ENCODE data around the gene AP2S1. TPM values are rescaled to one million over a fixed set of nuclear protein-coding genes. Genes with fewer than 3 reads are reported as not detected.

Gene AP2S1
- total and polyA plus RNA-seq, 2 experiments from 2014 or later: 140 to 299 TPM

DNA sequence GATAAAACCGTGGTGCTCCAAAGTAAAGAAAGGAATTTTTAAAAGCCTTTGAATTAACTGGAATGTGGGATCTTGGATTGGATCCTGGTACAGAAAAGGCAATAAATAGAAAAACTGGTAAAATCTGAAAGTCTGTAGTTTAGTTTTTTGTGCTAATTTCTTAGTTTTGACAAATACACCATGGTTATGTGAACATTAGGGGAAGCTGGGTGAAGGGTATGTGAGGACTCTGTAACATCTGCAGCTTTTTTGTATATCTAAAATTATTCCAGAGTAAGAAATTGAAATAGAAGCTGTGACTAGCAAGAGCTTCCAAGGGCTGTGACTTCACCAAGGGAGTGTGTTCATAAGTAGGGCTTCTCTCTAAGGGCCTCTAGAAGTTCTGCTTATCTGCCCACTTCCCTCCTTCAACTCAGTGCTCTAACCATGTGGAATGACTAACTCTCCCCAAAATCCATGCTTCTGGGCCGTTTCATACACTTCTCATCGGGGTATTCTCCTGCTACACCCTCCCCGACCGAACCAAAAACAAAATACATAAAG is 36.7 kb upstream of the AP2S1 start:
- ATAC-seq (no peak), DNase-seq (ENCODE audit: low spot score) (no peak)
- H3K4me3 Mint-ChIP-seq: no peak overlapping the region
- H3K27ac Mint-ChIP-seq: no peak overlapping the region; the same call in 1 of the 2 replicates
- H3K9me3 Mint-ChIP-seq: no peaks in the 10 kb centered on the region; the same call in 2 of the 3 replicates
- peaks cover 98% of the 10 kb centered on the region for H3K79me2 ChIP-seq (replicated peaks; ENCODE audit: insufficient read depth)
- no peak overlapping the region for H3K4me2 ChIP-seq
- H3K27me3 Mint-ChIP-seq (ENCODE audit: insufficient read depth, low read depth, poor library complexity): no peaks in the 10 kb centered on the region
- 0 out of 3 replicates have a peak, but pooled peaks cover 2% of the 10 kb centered on the region for H3K36me3 Mint-ChIP-seq (ENCODE audit: low read depth)
- H3K27ac ChIP-seq (ENCODE audit: low read depth): no peak overlapping the region
- H3K4me3 ChIP-seq: no peak overlapping the region
- H3K4me1 ChIP-seq (ENCODE audit: insufficient read depth): no peaks in the 10 kb centered on the region
- no peak for TF ChIP-seq CREB1 (CRISPR knock-in tag; IDR thresholded peaks at IDR 0.05; ENCODE audit: low read depth)
- no peak for TF ChIP-seq EZH2 (IDR thresholded peaks at IDR 0.05; ENCODE audit: low read depth, unreplicated experiment)
- no peak for TF ChIP-seq EZH2phosphoT487 (IDR thresholded peaks at IDR 0.05; ENCODE audit: unreplicated experiment)
- TF ChIP-seq, protein P1, sequence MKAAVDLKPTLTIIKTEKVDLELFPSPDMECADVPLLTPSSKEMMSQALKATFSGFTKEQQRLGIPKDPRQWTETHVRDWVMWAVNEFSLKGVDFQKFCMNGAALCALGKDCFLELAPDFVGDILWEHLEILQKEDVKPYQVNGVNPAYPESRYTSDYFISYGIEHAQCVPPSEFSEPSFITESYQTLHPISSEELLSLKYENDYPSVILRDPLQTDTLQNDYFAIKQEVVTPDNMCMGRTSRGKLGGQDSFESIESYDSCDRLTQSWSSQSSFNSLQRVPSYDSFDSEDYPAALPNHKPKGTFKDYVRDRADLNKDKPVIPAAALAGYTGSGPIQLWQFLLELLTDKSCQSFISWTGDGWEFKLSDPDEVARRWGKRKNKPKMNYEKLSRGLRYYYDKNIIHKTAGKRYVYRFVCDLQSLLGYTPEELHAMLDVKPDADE (IDR thresholded peaks at IDR 0.05): no peak
- TF ChIP-seq POLR2AphosphoS5 (IDR thresholded peaks at IDR 0.05; ENCODE audit: low read depth): no peak
- TF ChIP-seq, protein P2, sequence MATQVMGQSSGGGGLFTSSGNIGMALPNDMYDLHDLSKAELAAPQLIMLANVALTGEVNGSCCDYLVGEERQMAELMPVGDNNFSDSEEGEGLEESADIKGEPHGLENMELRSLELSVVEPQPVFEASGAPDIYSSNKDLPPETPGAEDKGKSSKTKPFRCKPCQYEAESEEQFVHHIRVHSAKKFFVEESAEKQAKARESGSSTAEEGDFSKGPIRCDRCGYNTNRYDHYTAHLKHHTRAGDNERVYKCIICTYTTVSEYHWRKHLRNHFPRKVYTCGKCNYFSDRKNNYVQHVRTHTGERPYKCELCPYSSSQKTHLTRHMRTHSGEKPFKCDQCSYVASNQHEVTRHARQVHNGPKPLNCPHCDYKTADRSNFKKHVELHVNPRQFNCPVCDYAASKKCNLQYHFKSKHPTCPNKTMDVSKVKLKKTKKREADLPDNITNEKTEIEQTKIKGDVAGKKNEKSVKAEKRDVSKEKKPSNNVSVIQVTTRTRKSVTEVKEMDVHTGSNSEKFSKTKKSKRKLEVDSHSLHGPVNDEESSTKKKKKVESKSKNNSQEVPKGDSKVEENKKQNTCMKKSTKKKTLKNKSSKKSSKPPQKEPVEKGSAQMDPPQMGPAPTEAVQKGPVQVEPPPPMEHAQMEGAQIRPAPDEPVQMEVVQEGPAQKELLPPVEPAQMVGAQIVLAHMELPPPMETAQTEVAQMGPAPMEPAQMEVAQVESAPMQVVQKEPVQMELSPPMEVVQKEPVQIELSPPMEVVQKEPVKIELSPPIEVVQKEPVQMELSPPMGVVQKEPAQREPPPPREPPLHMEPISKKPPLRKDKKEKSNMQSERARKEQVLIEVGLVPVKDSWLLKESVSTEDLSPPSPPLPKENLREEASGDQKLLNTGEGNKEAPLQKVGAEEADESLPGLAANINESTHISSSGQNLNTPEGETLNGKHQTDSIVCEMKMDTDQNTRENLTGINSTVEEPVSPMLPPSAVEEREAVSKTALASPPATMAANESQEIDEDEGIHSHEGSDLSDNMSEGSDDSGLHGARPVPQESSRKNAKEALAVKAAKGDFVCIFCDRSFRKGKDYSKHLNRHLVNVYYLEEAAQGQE (IDR thresholded peaks at IDR 0.05; ENCODE audit: unreplicated experiment): no peak
- TF ChIP-seq ZNF114 (CRISPR knock-in tag; IDR thresholded peaks at IDR 0.05): no peak
- TF ChIP-seq, protein P3, sequence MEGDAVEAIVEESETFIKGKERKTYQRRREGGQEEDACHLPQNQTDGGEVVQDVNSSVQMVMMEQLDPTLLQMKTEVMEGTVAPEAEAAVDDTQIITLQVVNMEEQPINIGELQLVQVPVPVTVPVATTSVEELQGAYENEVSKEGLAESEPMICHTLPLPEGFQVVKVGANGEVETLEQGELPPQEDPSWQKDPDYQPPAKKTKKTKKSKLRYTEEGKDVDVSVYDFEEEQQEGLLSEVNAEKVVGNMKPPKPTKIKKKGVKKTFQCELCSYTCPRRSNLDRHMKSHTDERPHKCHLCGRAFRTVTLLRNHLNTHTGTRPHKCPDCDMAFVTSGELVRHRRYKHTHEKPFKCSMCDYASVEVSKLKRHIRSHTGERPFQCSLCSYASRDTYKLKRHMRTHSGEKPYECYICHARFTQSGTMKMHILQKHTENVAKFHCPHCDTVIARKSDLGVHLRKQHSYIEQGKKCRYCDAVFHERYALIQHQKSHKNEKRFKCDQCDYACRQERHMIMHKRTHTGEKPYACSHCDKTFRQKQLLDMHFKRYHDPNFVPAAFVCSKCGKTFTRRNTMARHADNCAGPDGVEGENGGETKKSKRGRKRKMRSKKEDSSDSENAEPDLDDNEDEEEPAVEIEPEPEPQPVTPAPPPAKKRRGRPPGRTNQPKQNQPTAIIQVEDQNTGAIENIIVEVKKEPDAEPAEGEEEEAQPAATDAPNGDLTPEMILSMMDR (conservative IDR thresholded peaks at IDR 0.05; ENCODE audit: low read depth in 2 of 2): no peak
- no peak for TF ChIP-seq JUNB (IDR thresholded peaks at IDR 0.05; ENCODE audit: unreplicated experiment)
- peaks cover 38% of the 10 kb centered on the region for H4K20me1 ChIP-seq (replicated peaks; ENCODE audit: insufficient read depth)
- H3K27me3 ChIP-seq (ENCODE audit: insufficient read depth): no peaks in the 10 kb centered on the region
- peaks cover 14% of the 10 kb centered on the region for H3K4me1 Mint-ChIP-seq
- no peaks in the 10 kb centered on the region for H3F3A ChIP-seq (replicated peaks; ENCODE audit: low read depth)
- H2AFZ ChIP-seq: no peak overlapping the region
- H3K9me2 ChIP-seq (ENCODE audit: insufficient read depth): no peaks in the 10 kb centered on the region
- H3K36me3 ChIP-seq (ENCODE audit: insufficient read depth): no peaks in the 10 kb centered on the region

Data from GM23338 (cell line).